Right hindlimb (tissue), 1 donor: ENCODE measurements around the gene OR4C12.
"Not testable (repeated sequence)": the region's sequence is repeated elsewhere in the genome, so short reads cannot be mapped to it uniquely, and the experiment has no call there.

Experiments
- DNase-seq: peaks from one replicate; pipeline ENCODE4 v3.0.0-alpha.2; 2018

OR4C12 gene

DNA sequence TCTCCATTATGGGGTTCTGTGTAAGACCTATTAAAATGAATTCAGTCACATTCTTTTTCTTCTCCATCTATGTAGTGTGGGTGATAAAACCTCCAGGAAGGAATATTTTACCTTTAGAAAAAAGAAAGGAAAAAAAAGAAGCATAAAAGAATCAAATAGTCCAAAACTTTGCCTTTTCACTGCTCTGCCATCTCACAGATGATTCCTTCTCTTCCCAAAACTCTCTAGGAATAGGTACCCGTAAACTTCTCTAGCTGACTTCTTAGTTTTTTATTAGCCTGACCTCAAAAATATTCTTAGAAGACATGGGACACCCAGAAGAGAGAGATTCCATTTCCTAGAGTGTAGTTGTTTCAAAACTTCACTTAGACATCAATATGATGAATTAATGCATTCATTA, at the start of gene OR4C12:
Gene OR4C12, minus strand, starts transcription at position 101 of the 400 bp plus-strand sequence. Its CDS starts 34 bp downstream, at position 67.
- DNase-seq: not testable (repeated sequence)

DNA sequence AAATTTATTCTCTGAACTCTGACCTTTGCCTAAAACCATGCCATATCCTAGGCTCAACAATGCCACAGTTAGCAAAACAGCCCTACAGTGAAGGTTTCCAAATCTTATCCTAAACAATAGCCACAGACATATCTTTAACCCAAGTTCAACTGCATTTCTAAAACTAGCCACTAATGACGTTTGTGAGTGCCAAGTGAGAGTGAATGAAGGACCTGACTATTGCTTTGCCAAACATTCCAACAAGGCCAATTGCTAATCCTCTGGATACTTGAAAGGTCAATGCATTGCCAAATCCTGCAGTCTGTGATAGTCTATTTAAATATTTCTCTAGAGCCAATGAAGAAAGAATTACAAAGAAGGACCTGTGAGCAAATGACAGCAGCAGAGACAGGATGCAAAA, 47.9 kb upstream of the OR4C12 start:
- no peak for DNase-seq

DNA sequence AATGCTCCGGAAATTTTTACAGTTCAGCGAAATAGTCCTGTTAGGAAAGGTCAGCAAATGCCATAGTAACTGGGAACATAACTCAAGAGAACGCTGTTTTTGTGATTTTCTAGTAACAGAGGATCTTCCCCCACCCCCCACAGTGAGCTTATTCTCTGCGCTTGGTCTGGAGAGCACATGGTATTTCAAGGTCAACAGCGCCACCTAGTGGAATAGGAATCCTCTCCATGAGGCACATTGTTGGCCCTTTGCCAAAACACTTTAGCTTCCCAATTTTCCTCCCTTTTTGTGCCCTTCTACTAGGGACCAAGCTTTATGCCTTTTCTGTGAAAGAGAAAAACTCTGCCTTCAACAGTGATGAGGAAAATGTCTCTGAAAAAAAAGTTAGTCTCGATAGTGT, 13.2 kb upstream of the OR4C12 start:
- no peak for DNase-seq

DNA sequence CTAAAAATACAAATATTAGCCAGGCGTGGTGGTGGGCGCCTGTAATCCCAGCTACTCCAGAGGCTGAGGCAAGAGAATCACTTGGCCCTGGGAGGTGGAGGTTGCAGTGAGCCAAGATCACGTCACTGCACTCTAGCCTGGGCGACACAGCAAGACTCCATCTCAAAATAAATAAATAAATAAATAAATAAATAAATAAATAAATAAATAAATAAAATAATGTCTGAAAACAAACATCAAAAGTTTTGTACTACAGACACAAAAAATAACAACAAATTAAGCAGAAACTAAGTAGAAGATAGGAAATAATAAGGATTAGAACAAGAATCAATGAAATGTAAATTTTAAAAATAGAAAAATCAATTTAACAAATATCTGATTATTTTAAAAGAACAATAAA, 8.9 kb downstream of the OR4C12 start:
- DNase-seq: not testable (repeated sequence)

DNA sequence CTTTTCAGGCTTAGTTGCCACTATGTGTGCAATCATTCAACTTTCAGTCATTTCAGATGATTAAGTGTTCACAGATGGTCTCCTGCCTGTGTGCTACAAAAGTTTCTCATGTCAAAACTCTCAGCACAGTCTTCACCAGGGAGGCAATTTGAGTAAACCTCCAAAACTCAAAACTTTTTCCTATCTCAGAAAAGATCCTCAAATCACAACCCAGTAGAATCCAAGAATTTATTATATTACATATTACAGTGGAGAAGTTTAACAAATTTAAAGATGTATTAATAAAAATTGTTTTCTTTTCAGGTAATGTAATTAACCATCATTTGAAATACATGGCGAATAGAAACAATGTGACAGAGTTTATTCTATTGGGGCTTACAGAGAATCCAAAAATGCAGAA, 30.2 kb downstream of the OR4C12 start, which contains the start of gene OR4C13:
Gene OR4C13, plus strand, starts transcription at position 301 of the 400 bp plus-strand sequence. Its CDS starts 32 bp downstream, at position 333.
- DNase-seq: no peak

DNA sequence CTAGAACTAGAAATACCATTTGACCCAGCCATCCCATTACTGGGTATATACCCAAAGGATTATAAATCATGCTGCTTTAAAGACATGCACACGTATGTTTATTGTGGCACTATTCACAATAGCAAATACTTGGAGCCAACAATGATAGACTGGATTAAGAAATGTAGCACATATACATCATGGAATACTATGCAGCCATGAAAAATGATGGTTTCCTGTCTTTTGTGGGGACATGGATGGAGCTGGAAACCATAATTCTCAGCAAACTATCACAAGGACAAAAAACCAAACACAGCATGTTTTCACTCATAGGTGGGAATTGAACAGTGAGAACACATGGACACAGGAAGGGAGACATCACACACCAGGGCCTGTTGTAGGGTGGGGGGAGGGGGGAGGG, 33.6 kb downstream of the OR4C12 start:
- DNase-seq: not testable (repeated sequence)
